22Rv1 (cell line): Measurements from ENCODE around the gene IL1RAPL2.

ENCODE experiments used
- H3K27ac ChIP-seq: fragments of 450-650 bp; 2 replicates; pipeline ENCODE4 v1.5.1; 2017
- CTCF ChIP-seq: fragments of 450-650 bp; IDR thresholded peaks from 2 replicates; pipeline ENCODE4 v1.5.1; 2017; ENCODE audit warnings: mild to moderate bottlenecking
- ZFX ChIP-seq: fragments of 450-650 bp; IDR thresholded peaks from 2 replicates; pipeline ENCODE4 v1.6.1; 2017; ENCODE audit warnings: antibody characterized with exemption, borderline replicate concordance

Gene IL1RAPL2

GRCh38 chrX:105463473-105463872 lies 897.5 kb downstream of the IL1RAPL2 start:
- H3K27ac ChIP-seq, result no peak overlapping the region
- no peak for TF ChIP-seq CTCF
- TF ChIP-seq ZFX, result no peak

- TF ChIP-seq ZFX (no peak), CTCF (no peak)
Measured at GRCh38 chrX:105464618-105465017, 898.6 kb downstream of the IL1RAPL2 start.

GRCh38 chrX:105468741-105469140 lies 902.7 kb downstream of the IL1RAPL2 start:
- TF ChIP-seq CTCF (no peak), ZFX (no peak)

More at GRCh38 chrX:105464618-105465017, 898.6 kb downstream of the IL1RAPL2 start:
- no peak overlapping the region for H3K27ac ChIP-seq

DNA sequence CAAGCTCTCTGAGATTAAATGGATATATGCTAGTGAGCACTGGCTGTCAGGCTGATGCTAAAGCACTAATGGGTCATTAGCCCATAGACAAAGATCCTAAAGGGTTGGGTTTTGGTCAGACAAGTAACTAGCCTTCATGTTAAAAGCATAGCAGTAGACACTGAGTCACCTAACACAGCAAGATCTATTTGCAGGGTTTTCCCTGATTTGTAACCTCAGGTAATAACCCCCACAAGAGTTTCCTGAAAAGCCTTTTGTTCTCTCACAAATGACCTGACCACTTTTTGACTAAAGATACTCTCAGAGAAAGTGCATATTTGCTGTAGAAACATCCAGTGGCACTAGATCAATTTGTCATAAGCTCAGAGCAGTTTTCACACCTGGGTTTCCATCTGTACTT lies 905.6 kb downstream of the IL1RAPL2 start:
- TF ChIP-seq ZFX, result no peak
- no peak for TF ChIP-seq CTCF
- no peak overlapping the region for H3K27ac ChIP-seq

More at GRCh38 chrX:105468741-105469140, 902.7 kb downstream of the IL1RAPL2 start:
- H3K27ac ChIP-seq, result no peak overlapping the region

GRCh38 chrX:105475801-105476200 lies 909.8 kb downstream of the IL1RAPL2 start:
- TF ChIP-seq CTCF, result no peak
- TF ChIP-seq ZFX, result no peak
- H3K27ac ChIP-seq, result no peak overlapping the region

DNA sequence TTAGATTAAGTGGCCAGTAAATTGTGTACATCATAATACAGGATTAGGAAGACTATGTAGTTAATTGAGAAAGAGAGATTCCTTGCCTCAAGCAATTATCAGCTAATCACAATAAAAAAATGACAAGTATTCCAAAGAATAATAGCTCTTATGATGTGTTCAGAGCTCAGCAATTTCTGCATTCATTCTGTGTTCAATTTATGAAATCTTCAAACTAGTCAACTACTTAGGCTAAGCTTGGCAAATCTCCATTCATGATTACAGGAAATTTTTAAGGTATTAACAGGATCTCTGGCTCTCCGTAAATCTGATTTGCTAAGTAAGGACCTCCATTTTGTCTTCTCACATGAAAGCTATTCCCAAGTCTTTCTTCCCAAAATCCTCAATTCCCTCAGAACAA lies 911.4 kb downstream of the IL1RAPL2 start:
- no peak overlapping the region for H3K27ac ChIP-seq
- TF ChIP-seq CTCF (no peak), ZFX (no peak)

DNA sequence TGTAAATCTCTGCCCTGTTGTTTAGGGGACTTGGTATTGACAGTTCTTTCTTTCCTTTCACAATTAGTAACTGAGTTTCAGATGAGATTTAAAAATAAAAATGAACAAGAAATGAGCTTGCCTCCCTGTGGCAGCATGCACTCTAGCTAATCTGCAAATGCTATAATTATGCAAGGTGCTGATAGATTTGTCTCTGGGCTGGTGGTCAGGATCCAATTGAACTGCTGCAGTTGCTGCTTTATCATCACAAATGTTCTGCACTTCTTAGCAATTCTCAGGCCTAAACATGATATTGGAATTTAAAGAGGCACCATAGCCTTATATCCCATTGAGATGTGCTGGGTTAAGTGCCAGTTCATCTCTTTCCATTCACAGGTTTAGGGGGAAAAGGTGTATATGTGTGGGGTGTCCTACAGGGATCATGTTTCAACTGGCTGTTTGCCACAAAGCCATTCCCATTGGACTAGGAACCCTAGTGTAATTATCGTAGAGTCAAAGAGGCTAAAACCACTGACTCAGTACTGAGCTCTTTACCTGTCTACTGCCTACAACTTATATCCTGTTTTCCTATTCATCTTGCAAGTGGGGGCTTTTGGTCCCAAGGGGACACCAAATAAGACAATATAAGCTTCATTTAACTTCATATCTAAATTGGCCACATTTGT lies 914.8 kb downstream of the IL1RAPL2 start:
- H3K27ac ChIP-seq, result no peak overlapping the region
- TF ChIP-seq ZFX (no peak), CTCF (no peak)
